Stimulated activated CD4-positive, alpha-beta T cell treated with anti-CD3 and anti-CD28 coated beads, Interleukin-12 subunit alpha, Interleukin-12 subunit beta, amount 100 ng/mL, for 48 hours (primary cell): Measurements from ENCODE around the gene TEX2.

Experiments
- DNase-seq, 3 donors: peaks; one replicate each; pipeline ENCODE4 v3.0.0-alpha.2; 2020; ENCODE audit warnings: low read depth in 2 of 3, low spot score in 1 of 3

Gene TEX2

GRCh38 chr17:64269687-64270649 lies 6.9 kb upstream of the TEX2 start:
- DNase-seq, result no peak

GRCh38 chr17:64264891-64265290 lies 1.8 kb upstream of the TEX2 start:
- DNase-seq, result no peak

GRCh38 chr17:64262198-64262999 lies 661 bp downstream of the TEX2 start:
- DNase-seq, result peak; percentile 37 to 46 (median 38)

GRCh38 chr17:64261417-64262145 lies 1.5 kb downstream of the TEX2 start:
- no peak for DNase-seq

GRCh38 chr17:64260886-64261285 lies 2.2 kb downstream of the TEX2 start:
- no peak for DNase-seq

GRCh38 chr17:64259922-64260321 lies 3.1 kb downstream of the TEX2 start:
- DNase-seq, result no peak

GRCh38 chr17:64259426-64259825 lies 3.6 kb downstream of the TEX2 start:
- no peak for DNase-seq

- no peak for DNase-seq
Observed at GRCh38 chr17:64256913-64257807, 5.9 kb downstream of the TEX2 start.

GRCh38 chr17:64255764-64256163 lies 7.3 kb downstream of the TEX2 start:
- no peak for DNase-seq

GRCh38 chr17:64254755-64255154 lies 8.3 kb downstream of the TEX2 start:
- DNase-seq, result no peak

- no peak for DNase-seq
Observed at GRCh38 chr17:64253470-64253869, 9.6 kb downstream of the TEX2 start.

- DNase-seq, result no peak
Observed at GRCh38 chr17:64252831-64253230, 10.2 kb downstream of the TEX2 start.

- DNase-seq, result no peak
Observed at GRCh38 chr17:64250233-64250835, 12.7 kb downstream of the TEX2 start.

- no peak for DNase-seq
Observed at GRCh38 chr17:64247836-64248235, 15.2 kb downstream of the TEX2 start.

- no peak for DNase-seq
Observed at GRCh38 chr17:64245218-64246145, 17.6 kb downstream of the TEX2 start.

- DNase-seq, result no peak
Observed at GRCh38 chr17:64244165-64244564, 18.9 kb downstream of the TEX2 start.

- DNase-seq, result no peak
Observed at GRCh38 chr17:64243340-64243739, 19.7 kb downstream of the TEX2 start.

- DNase-seq, result no peak
Observed at GRCh38 chr17:64242633-64243032, 20.4 kb downstream of the TEX2 start.
